Lower leg skin (tissue), 3 donors: Measurements from ENCODE around the gene TMPRSS11D.

ENCODE experiments used
- CTCF ChIP-seq, 3 donors: fragments of 450-650 bp; IDR thresholded peaks; one replicate each; pipeline ENCODE4 v1.5.1; 2016; ENCODE audit warnings: antibody characterized with exemption in 3 of 3, mild to moderate bottlenecking in 3 of 3, moderate library complexity in 2 of 3
- POLR2A ChIP-seq, 2 donors: fragments of 450-650 bp; IDR thresholded peaks; one replicate each; pipeline ENCODE4 v1.6.1; 2016 to 2017; ENCODE audit warnings: antibody characterized with exemption in 2 of 2, mild to moderate bottlenecking in 1 of 2, moderate library complexity in 1 of 2

- TF ChIP-seq CTCF (IDR thresholded peaks at IDR 0.05) (no peak), POLR2A (IDR thresholded peaks at IDR 0.05) (no peak)
Measured at GRCh38 chr4:67907650-67908049, 23.8 kb upstream of the TMPRSS11D start.
